Rectal smooth muscle tissue (tissue), 1 donor: ENCODE measurements around the gene LATS2.

ENCODE experiments used
- H3K27ac ChIP-seq: one replicate; pipeline ENCODE4 v1.7.0; 2013; ENCODE audit warnings: low read depth, low read length, inconsistent platforms
- H3K27me3 ChIP-seq: one replicate; pipeline ENCODE4 v1.7.0; 2013; ENCODE audit warnings: low read length; ENCODE audit not compliant: control insufficient read depth, insufficient read depth
- H3K36me3 ChIP-seq: one replicate; pipeline ENCODE4 v1.7.0; 2013; ENCODE audit warnings: low read length; ENCODE audit not compliant: control insufficient read depth, insufficient read depth
- H3K4me1 ChIP-seq: one replicate; pipeline ENCODE4 v1.7.0; 2013; ENCODE audit warnings: low read length; ENCODE audit not compliant: control insufficient read depth, insufficient read depth
- H3K4me3 ChIP-seq: one replicate; pipeline ENCODE4 v1.7.0; 2013; ENCODE audit warnings: low read length
- H3K9ac ChIP-seq: one replicate; pipeline ENCODE4 v1.7.0; 2013; ENCODE audit warnings: low read length

LATS2 gene

GRCh38 chr13:21018220-21018619 lies 43.2 kb downstream of the LATS2 start:
- no peak overlapping the region for H3K9ac ChIP-seq
- no peaks in the 10 kb centered on the region for H3K36me3 ChIP-seq
- no peak overlapping the region for H3K27ac ChIP-seq
- no peak overlapping the region for H3K4me3 ChIP-seq
- peaks cover 55% of the 10 kb centered on the region for H3K4me1 ChIP-seq
- no peaks in the 10 kb centered on the region for H3K27me3 ChIP-seq

GRCh38 chr13:21016487-21016886 lies 44.9 kb downstream of the LATS2 start:
- peak overlapping the region; percentile 56 for H3K27ac ChIP-seq

GRCh38 chr13:21015284-21015683 lies 46.1 kb downstream of the LATS2 start:
- H3K4me1 ChIP-seq = peaks cover 53% of the 10 kb centered on the region
- peak overlapping the region; percentile 51 for H3K27ac ChIP-seq
- no peak overlapping the region for H3K4me3 ChIP-seq
- no peaks in the 10 kb centered on the region for H3K27me3 ChIP-seq
- H3K36me3 ChIP-seq = no peaks in the 10 kb centered on the region
- H3K9ac ChIP-seq = no peak overlapping the region

More at GRCh38 chr13:21016487-21016886, 44.9 kb downstream of the LATS2 start:
- H3K9ac ChIP-seq = no peak overlapping the region
- H3K4me3 ChIP-seq = no peak overlapping the region
- no peaks in the 10 kb centered on the region for H3K36me3 ChIP-seq
- peaks cover 52% of the 10 kb centered on the region for H3K4me1 ChIP-seq
- H3K27me3 ChIP-seq = no peaks in the 10 kb centered on the region

GRCh38 chr13:21014502-21015170 lies 46.8 kb downstream of the LATS2 start:
- Histone ChIP-seq H3K4me1 (peaks cover 48% of the 10 kb centered on the region), H3K36me3 (no peaks in the 10 kb centered on the region), H3K27ac (peak overlapping the region; percentile 51), H3K9ac (no peak overlapping the region), H3K4me3 (no peak overlapping the region), H3K27me3 (no peaks in the 10 kb centered on the region)

- peaks cover 48% of the 10 kb centered on the region for H3K4me1 ChIP-seq
- no peaks in the 10 kb centered on the region for H3K36me3 ChIP-seq
- H3K27me3 ChIP-seq = no peaks in the 10 kb centered on the region
- H3K4me3 ChIP-seq = no peak overlapping the region
- H3K9ac ChIP-seq = no peak overlapping the region
- peak overlapping the region; percentile 51 for H3K27ac ChIP-seq
Observed at GRCh38 chr13:21014139-21014501, 47.3 kb downstream of the LATS2 start.

- H3K36me3 ChIP-seq = no peaks in the 10 kb centered on the region
- no peak overlapping the region for H3K9ac ChIP-seq
- peak overlapping the region; percentile 51 for H3K27ac ChIP-seq
- peaks cover 48% of the 10 kb centered on the region for H3K4me1 ChIP-seq
- no peaks in the 10 kb centered on the region for H3K27me3 ChIP-seq
- H3K4me3 ChIP-seq = no peak overlapping the region
Observed at GRCh38 chr13:21013682-21014038, 47.7 kb downstream of the LATS2 start.

GRCh38 chr13:21012841-21013681 lies 48.3 kb downstream of the LATS2 start:
- no peak overlapping the region for H3K4me3 ChIP-seq
- peak overlapping the region; percentile 11 for H3K27ac ChIP-seq
- no peaks in the 10 kb centered on the region for H3K27me3 ChIP-seq
- H3K9ac ChIP-seq = no peak overlapping the region
- H3K36me3 ChIP-seq = no peaks in the 10 kb centered on the region
- peaks cover 44% of the 10 kb centered on the region for H3K4me1 ChIP-seq

GRCh38 chr13:21012211-21012610 lies 49.2 kb downstream of the LATS2 start:
- Histone ChIP-seq H3K36me3 (no peaks in the 10 kb centered on the region), H3K27me3 (no peaks in the 10 kb centered on the region), H3K4me3 (no peak overlapping the region), H3K9ac (no peak overlapping the region), H3K4me1 (peaks cover 41% of the 10 kb centered on the region), H3K27ac (no peak overlapping the region)

- peaks cover 34% of the 10 kb centered on the region for H3K4me1 ChIP-seq
- peak overlapping the region; percentile 4 for H3K27ac ChIP-seq
- no peak overlapping the region for H3K9ac ChIP-seq
- no peaks in the 10 kb centered on the region for H3K36me3 ChIP-seq
- H3K27me3 ChIP-seq = no peaks in the 10 kb centered on the region
- H3K4me3 ChIP-seq = no peak overlapping the region
Observed at GRCh38 chr13:21011378-21011777, 50.0 kb downstream of the LATS2 start.

- no peak overlapping the region for H3K4me3 ChIP-seq
- H3K27me3 ChIP-seq = no peaks in the 10 kb centered on the region
- peaks cover 36% of the 10 kb centered on the region for H3K4me1 ChIP-seq
- no peak overlapping the region for H3K27ac ChIP-seq
- no peaks in the 10 kb centered on the region for H3K36me3 ChIP-seq
- no peak overlapping the region for H3K9ac ChIP-seq
Observed at GRCh38 chr13:21010621-21011020, 50.8 kb downstream of the LATS2 start.

- H3K27ac ChIP-seq = no peak overlapping the region
- H3K9ac ChIP-seq = no peak overlapping the region
- H3K27me3 ChIP-seq = no peaks in the 10 kb centered on the region
- H3K36me3 ChIP-seq = no peaks in the 10 kb centered on the region
- H3K4me1 ChIP-seq = peaks cover 27% of the 10 kb centered on the region
- no peak overlapping the region for H3K4me3 ChIP-seq
Observed at GRCh38 chr13:21009036-21009435, 52.4 kb downstream of the LATS2 start.

- peaks cover 22% of the 10 kb centered on the region for H3K4me1 ChIP-seq
- H3K27me3 ChIP-seq = no peaks in the 10 kb centered on the region
- H3K36me3 ChIP-seq = no peaks in the 10 kb centered on the region
- no peak overlapping the region for H3K4me3 ChIP-seq
- no peak overlapping the region for H3K9ac ChIP-seq
- no peak overlapping the region for H3K27ac ChIP-seq
Observed at GRCh38 chr13:21008026-21008425, 53.4 kb downstream of the LATS2 start.
